HepG2 (cell line): ENCODE results near the gene SEMA4C. TPM values are rescaled to one million over a fixed set of nuclear protein-coding genes. Genes with fewer than 3 reads are reported as not detected.
A peak's percentile ranks its signal among the peaks of the same experiment; 100 is the strongest.

Source experiments
- ATF7-NPFF ChIP-seq: sonication (generic); formaldehyde crosslinking; IDR thresholded peaks from 2 replicates; pipeline ENCODE4 v1.8.1; 2023; ENCODE audit warnings: mild to moderate bottlenecking, low read depth, missing genetic modification reagents, moderate library complexity
- CBX1 ChIP-seq: IDR thresholded peaks from one replicate; pipeline ENCODE4 v1.6.1; 2016; ENCODE audit warnings: antibody characterized with exemption, low read depth
- CREM ChIP-seq, 2 experiments: sonication (generic) in 1 of 2; formaldehyde crosslinking in 1 of 2; IDR thresholded peaks; 2 replicates each; pipeline versions ENCODE4 v1.4.0 to v1.6.1; 2016 to 2020; ENCODE audit warnings: antibody characterized with exemption in 1 of 2, mild to moderate bottlenecking in 1 of 2, missing genetic modification reagents in 1 of 2
- ETV5 ChIP-seq: IDR thresholded peaks from 2 replicates; pipeline ENCODE4 v1.6.1; 2018; ENCODE audit warnings: missing biosample characterization, missing genetic modification reagents, inconsistent platforms, borderline replicate concordance
- HNF4A ChIP-seq: sonication (generic); formaldehyde crosslinking; IDR thresholded peaks from 2 replicates; pipeline ENCODE4 v1.4.0; 2020; ENCODE audit warnings: missing genetic modification reagents
- IKZF4 ChIP-seq: sonication (generic); formaldehyde crosslinking; IDR thresholded peaks from 2 replicates; pipeline ENCODE4 v1.5.1; 2020; ENCODE audit warnings: borderline replicate concordance, mild to moderate bottlenecking, low read depth, missing genetic modification reagents; ENCODE audit errors: not compliant biosample characterization
- KDM6A ChIP-seq: IDR thresholded peaks from 2 replicates; pipeline ENCODE4 v1.6.1; 2016; ENCODE audit warnings: low read depth
- KLF13 ChIP-seq: sonication (generic); formaldehyde crosslinking; IDR thresholded peaks from 2 replicates; pipeline ENCODE4 v1.4.0; 2020; ENCODE audit warnings: mild to moderate bottlenecking, missing genetic modification reagents
- MAFK ChIP-seq, 2 experiments: IDR thresholded peaks in 1 of 2; conservative IDR thresholded peaks in 1 of 2; 2 replicates each; pipeline ENCODE4 v1.6.1; 2011; ENCODE audit warnings: improper control_type of control experiment in 2 of 2, low read length in 2 of 2
- MYNN ChIP-seq: sonication (generic); formaldehyde crosslinking; IDR thresholded peaks from 2 replicates; pipeline ENCODE4 v1.4.0; 2020; ENCODE audit warnings: mild to moderate bottlenecking, low read depth, missing genetic modification reagents
- NCOR1 ChIP-seq: fragments of 200-600 bp; sonication (generic); IDR thresholded peaks from 2 replicates; pipeline ENCODE4 v1.7.0; 2017; ENCODE audit warnings: antibody characterized with exemption, low read length, borderline replicate concordance
- SP4 ChIP-seq: sonication (generic); formaldehyde crosslinking; IDR thresholded peaks from 2 replicates; pipeline ENCODE4 v1.8.1; 2023; ENCODE audit warnings: mild to moderate bottlenecking, missing genetic modification reagents
- SYNCRIP ChIP-seq: fragments of 200-400 bp; formaldehyde crosslinking; IDR thresholded peaks from 2 replicates; pipeline ENCODE4 v1.6.1; 2018; ENCODE audit warnings: mild to moderate bottlenecking, low read depth, low read length; ENCODE audit not compliant: insufficient read depth
- TEAD3 ChIP-seq: optimal IDR thresholded peaks from 2 replicates; pipeline ENCODE3; 2016; ENCODE audit warnings: borderline replicate concordance
- ZIK1 ChIP-seq: sonication (generic); formaldehyde crosslinking; IDR thresholded peaks from 2 replicates; pipeline ENCODE4 v1.5.0; 2020; ENCODE audit warnings: mild to moderate bottlenecking, low read depth, missing genetic modification reagents, borderline replicate concordance
- ZKSCAN1 ChIP-seq: fragments of 150-350 bp; IDR thresholded peaks from 2 replicates; pipeline ENCODE4 v1.6.1; 2014; ENCODE audit warnings: low read length
- ZNF124 ChIP-seq: sonication (generic); formaldehyde crosslinking; IDR thresholded peaks from 2 replicates; pipeline ENCODE4 v1.4.0; 2020; ENCODE audit warnings: missing genetic modification reagents
- ZNF20 ChIP-seq: sonication (generic); formaldehyde crosslinking; IDR thresholded peaks from 2 replicates; pipeline ENCODE4 v1.4.0; 2020; ENCODE audit warnings: mild to moderate bottlenecking, moderate library complexity, missing genetic modification reagents
- ZNF333 ChIP-seq: sonication (generic); formaldehyde crosslinking; IDR thresholded peaks from 2 replicates; pipeline ENCODE4 v1.4.0; 2020; ENCODE audit warnings: mild to moderate bottlenecking, missing genetic modification reagents, borderline replicate concordance
- ZNF33B ChIP-seq: sonication (generic); formaldehyde crosslinking; IDR thresholded peaks from 2 replicates; pipeline ENCODE4 v1.5.1; 2020; ENCODE audit warnings: mild to moderate bottlenecking, missing genetic modification reagents
- ZNF350 ChIP-seq: sonication (generic); formaldehyde crosslinking; IDR thresholded peaks from 2 replicates; pipeline ENCODE4 v1.4.0; 2020; ENCODE audit warnings: mild to moderate bottlenecking, low read depth, missing genetic modification reagents, borderline replicate concordance
- ZNF430 ChIP-seq: sonication (generic); formaldehyde crosslinking; IDR thresholded peaks from 2 replicates; pipeline ENCODE4 v1.9.0; 2021; ENCODE audit warnings: mild to moderate bottlenecking, missing genetic modification reagents
- ZNF468 ChIP-seq: sonication (generic); formaldehyde crosslinking; IDR thresholded peaks from 2 replicates; pipeline ENCODE4 v1.8.0; 2022; ENCODE audit warnings: mild to moderate bottlenecking, moderate library complexity, missing genetic modification reagents
- ZNF558 ChIP-seq: sonication (generic); formaldehyde crosslinking; IDR thresholded peaks from 2 replicates; pipeline ENCODE4 v1.9.0; 2022; ENCODE audit warnings: mild to moderate bottlenecking, missing genetic modification reagents, borderline replicate concordance
- ZNF616 ChIP-seq: sonication (generic); formaldehyde crosslinking; IDR thresholded peaks from 2 replicates; pipeline ENCODE4 v1.5.0; 2020; ENCODE audit warnings: low read depth, mild to moderate bottlenecking, missing genetic modification reagents
- ZNF720 ChIP-seq: sonication (generic); formaldehyde crosslinking; IDR thresholded peaks from 2 replicates; pipeline ENCODE4 v1.4.0; 2020; ENCODE audit warnings: missing genetic modification reagents
- ZNF776 ChIP-seq: sonication (generic); formaldehyde crosslinking; IDR thresholded peaks from 2 replicates; pipeline ENCODE4 v1.4.0; 2020; ENCODE audit warnings: mild to moderate bottlenecking, missing genetic modification reagents
- polyA plus RNA-seq, 8 experiments: library from polyadenylated mRNA; depleted of rRNA in 3 of 8; stranded (reverse) in 7 of 8; unstranded in 1 of 8; fragments of >200 nt; fragmentation: Illumina TruSeq in 4 of 8; extraction: Trizol in 4 of 8; gene quantifications; 2 replicates each; pipeline versions ENCODE4 v1.2.1 to v1.2.3, GENCODE V29; 2011 to 2016; ENCODE audit warnings: low read depth in 4 of 8, missing spikeins in 1 of 8, mixed read lengths in 1 of 8; ENCODE audit not compliant: insufficient read depth in 1 of 8
- total RNA-seq, 5 experiments: library from RNA; depleted of rRNA; stranded (reverse); fragments of >200 nt; fragmentation: Illumina TruSeq; extraction: Trizol; gene quantifications; 2 replicates each; pipeline ENCODE4 v1.2.3, GENCODE V29; 2016; ENCODE audit warnings: low read depth in 1 of 5
- TF ChIP-seq, protein P1 (sequence below): sonication (generic); formaldehyde crosslinking; IDR thresholded peaks from 2 replicates; pipeline ENCODE4 v1.8.1; 2023; ENCODE audit warnings: mild to moderate bottlenecking, inconsistent platforms, moderate library complexity, missing genetic modification reagents, borderline replicate concordance
- TF ChIP-seq, protein P2 (sequence below): sonication (generic); formaldehyde crosslinking; IDR thresholded peaks from 2 replicates; pipeline ENCODE4 v1.5.1; 2020; ENCODE audit warnings: missing genetic modification reagents, mild to moderate bottlenecking, borderline replicate concordance

The SEMA4C gene
- total and polyA plus RNA-seq, 2 of the 13 experiments (the other 11 are each of a cell fraction or from before 2014, with no cell fraction given), result 25.9 to 46.6 TPM

DNA sequence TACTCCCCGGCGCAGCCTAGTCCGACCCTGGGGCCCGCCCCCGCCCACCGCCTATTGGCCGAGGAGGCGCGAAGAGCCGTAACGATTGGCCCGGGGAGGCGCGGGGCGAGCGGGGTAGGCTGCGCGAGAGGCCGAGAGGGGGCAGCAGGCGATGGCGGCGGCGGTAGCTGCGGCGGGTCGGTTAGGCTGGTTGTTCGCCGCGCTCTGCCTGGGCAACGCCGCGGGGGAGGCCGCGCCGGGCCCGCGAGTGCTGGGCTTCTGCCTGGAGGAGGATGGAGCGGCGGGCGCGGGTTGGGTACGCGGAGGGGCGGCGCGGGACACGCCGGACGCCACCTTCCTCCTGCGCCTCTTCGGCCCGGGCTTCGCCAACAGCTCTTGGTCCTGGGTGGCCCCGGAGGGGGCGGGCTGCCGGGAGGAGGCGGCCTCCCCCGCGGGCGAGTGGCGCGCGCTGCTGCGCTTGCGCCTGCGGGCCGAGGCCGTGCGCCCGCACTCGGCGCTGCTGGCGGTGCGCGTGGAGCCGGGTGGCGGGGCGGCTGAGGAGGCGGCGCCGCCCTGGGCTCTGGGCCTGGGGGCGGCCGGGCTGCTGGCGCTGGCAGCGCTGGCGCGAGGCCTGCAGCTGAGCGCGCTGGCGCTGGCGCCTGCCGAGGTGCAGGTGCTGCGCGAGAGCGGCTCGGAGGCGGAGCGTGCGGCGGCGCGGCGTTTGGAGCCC lies 53.6 kb downstream of the SEMA4C start, which contains the start of gene CNNM3 (continued):
- TF ChIP-seq KLF13 (CRISPR knock-in tag) (no peak), IKZF4 (CRISPR knock-in tag) (peak; percentile 92), MYNN (CRISPR knock-in tag) (no peak), ZNF33B (CRISPR knock-in tag) (no peak; the same call in 1 of the 2 replicates), CBX1 (peak; percentile 32), ATF7-NPFF (CRISPR knock-in tag) (peak; percentile 96), ZNF20 (no peak), ETV5 (no peak), SYNCRIP (no peak), KDM6A (CRISPR knock-in tag) (no peak), HNF4A (CRISPR knock-in tag) (no peak), ZNF350 (CRISPR knock-in tag) (no peak), NCOR1 (peak; percentile 19; the same call in 1 of the 2 replicates), ZNF720 (CRISPR knock-in tag) (no peak), MAFK (conservative IDR thresholded peaks at IDR 0.05 in 1 of 2, IDR thresholded peaks at IDR 0.05 in 1 of 2; ENCODE audit: low read length in 2 of 2) (no peak), ZNF558 (CRISPR knock-in tag) (peak; percentile 93; the same call in 1 of the 2 replicates), ZNF776 (CRISPR knock-in tag) (peak; percentile 89), ZNF468 (no peak), SP4 (CRISPR knock-in tag) (peak; percentile 75), ZNF333 (no peak), ZNF124 (CRISPR knock-in tag) (no peak), TEAD3 (CRISPR knock-in tag) (peak; percentile 69), CREM (IDR thresholded peaks at IDR 0.05) (no peak), CREM (CRISPR knock-in tag; IDR thresholded peaks at IDR 0.05) (no peak), ZNF616 (no peak; the same call in 1 of the 2 replicates), ZNF430 (CRISPR knock-in tag) (peak; percentile 71), ZKSCAN1 (0 out of 2 replicates have a peak, but pooled peaks have one; percentile 12), ZIK1 (CRISPR knock-in tag) (peak; percentile 61; the same call in 1 of the 2 replicates)
- TF ChIP-seq, protein P1, sequence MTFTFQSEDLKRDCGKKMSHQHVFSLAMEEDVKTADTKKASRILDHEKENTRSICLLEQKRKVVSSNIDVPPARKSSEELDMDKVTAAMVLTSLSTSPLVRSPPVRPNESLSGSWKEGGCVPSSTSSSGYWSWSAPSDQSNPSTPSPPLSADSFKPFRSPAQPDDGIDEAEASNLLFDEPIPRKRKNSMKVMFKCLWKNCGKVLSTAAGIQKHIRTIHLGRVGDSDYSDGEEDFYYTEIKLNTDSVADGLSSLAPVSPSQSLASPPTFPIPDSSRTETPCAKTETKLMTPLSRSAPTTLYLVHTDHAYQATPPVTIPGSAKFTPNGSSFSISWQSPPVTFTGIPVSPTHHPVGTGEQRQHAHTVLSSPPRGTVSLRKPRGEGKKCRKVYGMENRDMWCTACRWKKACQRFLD, result 0 out of 2 replicates have a peak, but pooled peaks have one; percentile 60
- TF ChIP-seq, protein P2, sequence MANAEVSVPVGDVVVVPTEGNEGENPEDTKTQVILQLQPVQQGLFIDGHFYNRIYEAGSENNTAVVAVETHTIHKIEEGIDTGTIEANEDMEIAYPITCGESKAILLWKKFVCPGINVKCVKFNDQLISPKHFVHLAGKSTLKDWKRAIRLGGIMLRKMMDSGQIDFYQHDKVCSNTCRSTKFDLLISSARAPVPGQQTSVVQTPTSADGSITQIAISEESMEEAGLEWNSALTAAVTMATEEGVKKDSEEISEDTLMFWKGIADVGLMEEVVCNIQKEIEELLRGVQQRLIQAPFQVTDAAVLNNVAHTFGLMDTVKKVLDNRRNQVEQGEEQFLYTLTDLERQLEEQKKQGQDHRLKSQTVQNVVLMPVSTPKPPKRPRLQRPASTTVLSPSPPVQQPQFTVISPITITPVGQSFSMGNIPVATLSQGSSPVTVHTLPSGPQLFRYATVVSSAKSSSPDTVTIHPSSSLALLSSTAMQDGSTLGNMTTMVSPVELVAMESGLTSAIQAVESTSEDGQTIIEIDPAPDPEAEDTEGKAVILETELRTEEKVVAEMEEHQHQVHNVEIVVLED (CRISPR knock-in tag), result peak; percentile 72
